IPS DF 6.9 (cell line): ENCODE measurements around the gene GNAQ.

Experiments used
- DNase-seq: peaks from one replicate; pipeline ENCODE4 v3.0.0-alpha.2; 2013; ENCODE audit warnings: low read depth, low spot score
- H3K27ac ChIP-seq: one replicate; pipeline ENCODE4 v1.5.1; 2013; ENCODE audit warnings: low read length, control low read depth
- H3K27me3 ChIP-seq: 2 replicates; pipeline ENCODE4 v1.6.1; 2013; ENCODE audit warnings: mild to moderate bottlenecking, low read length; ENCODE audit not compliant: control insufficient read depth, insufficient read depth
- H3K36me3 ChIP-seq: 2 replicates; pipeline ENCODE4 v1.6.1; 2013; ENCODE audit warnings: low read length; ENCODE audit not compliant: control insufficient read depth, insufficient read depth
- H3K4me1 ChIP-seq: 2 replicates; pipeline ENCODE4 v1.6.1; 2013; ENCODE audit warnings: low read length; ENCODE audit not compliant: control insufficient read depth, insufficient read depth
- H3K4me3 ChIP-seq: 2 replicates; pipeline ENCODE4 v1.5.1; 2013; ENCODE audit warnings: mild to moderate bottlenecking, low read length
- H3K9me3 ChIP-seq: 2 replicates; pipeline ENCODE4 v1.6.1; 2013; ENCODE audit warnings: low read length, inconsistent platforms; ENCODE audit not compliant: control insufficient read depth, insufficient read depth
- WGBS: extraction: QIAGEN DNeasy Blood & Tissue Kit; methylation state at CpG from one replicate; pipeline ENCODE4 v1.1.7; 2013; ENCODE audit warnings: mixed read lengths, missing lambda C conversion rate; ENCODE audit not compliant: insufficient read length, insufficient coverage; 5-methylcytosine and 5-hydroxymethylcytosine counted together

GNAQ gene

DNA sequence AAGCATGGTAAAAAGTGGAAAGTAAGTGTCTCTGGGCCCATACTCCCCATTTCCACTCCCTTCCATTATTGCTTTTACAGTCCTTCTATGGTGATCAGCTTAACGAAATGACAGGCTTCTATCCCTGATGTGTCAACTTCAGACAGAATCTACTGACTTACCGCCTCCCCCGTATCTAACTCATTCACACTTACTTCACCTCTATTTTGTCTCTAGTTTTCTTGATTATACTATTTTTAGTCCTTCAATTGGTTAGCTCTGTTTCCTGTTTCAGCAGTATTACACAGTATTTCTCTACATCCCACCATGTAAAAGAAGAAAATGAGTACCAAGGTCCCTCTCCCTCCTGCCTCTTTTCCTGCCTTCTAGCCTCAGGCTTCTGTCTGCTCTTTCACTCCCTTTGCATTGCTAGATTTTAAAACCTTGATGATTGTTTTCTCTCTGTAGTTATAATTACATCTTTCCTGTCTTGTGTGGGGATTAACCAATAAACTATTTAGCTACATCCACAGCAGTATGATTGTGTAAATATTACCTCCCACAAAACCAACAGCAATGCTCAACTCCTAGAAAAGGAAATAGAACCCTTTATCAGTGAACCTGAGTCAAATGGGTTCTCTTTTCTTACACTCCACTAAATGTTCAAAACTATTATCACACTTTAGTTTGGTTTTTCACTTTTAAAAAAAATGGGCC lies 53.4 kb downstream of the GNAQ start:
- Histone ChIP-seq H3K27me3 (no peaks in the 10 kb centered on the region), H3K36me3 (no peaks in the 10 kb centered on the region), H3K27ac (no peak overlapping the region), H3K4me1 (no peaks in the 10 kb centered on the region), H3K4me3 (no peak overlapping the region), H3K9me3 (no peaks in the 10 kb centered on the region)
- 100% methylated on average over 2 of the region's 3 CpGs for WGBS
- DNase-seq: no peak

DNA sequence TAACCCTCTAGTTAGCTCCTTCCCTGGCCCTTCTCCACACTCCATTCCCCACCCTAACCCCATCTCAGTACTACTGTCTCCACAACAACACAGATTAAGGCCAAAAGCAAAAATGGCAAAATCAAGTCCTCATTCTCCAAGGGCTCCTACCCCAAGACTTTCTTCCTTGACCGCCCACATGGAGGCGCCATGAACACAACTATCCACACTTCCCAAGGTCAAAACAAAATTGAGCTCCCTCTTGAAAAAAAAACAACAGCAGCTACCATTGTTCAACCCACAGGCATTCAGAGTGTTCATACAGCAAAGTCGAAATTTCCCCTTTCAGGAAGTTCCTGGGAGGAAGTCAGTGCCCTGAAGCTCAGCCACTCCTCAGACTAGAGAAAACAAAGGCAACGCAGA lies 54.4 kb downstream of the GNAQ start:
- peak; percentile 41 for DNase-seq
- WGBS: no CpG with 5 or more reads among the region's 4 CpGs

DNA sequence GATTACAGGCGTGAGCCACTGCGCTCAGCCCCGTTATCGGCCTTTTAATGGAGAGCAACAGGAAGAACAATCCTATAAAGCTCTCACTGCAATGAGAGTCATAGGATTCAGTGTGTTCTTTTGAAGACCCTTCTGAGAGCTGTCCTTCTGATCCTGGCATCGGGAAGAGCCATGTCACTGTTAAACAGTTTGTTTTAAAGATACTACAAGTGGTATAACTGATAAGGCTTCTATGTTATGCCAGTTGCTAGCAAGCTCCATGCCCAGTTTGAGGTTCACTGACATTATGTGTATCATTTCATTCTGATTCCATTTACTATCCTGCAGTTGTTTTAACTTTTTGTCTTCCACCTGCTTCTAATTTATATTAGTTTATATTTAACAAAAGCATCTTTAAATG lies 55.8 kb downstream of the GNAQ start:
- Histone ChIP-seq H3K27me3 (no peaks in the 10 kb centered on the region), H3K4me3 (no peak overlapping the region), H3K36me3 (no peaks in the 10 kb centered on the region), H3K4me1 (no peaks in the 10 kb centered on the region), H3K9me3 (no peaks in the 10 kb centered on the region), H3K27ac (no peak overlapping the region)
- whole genome bisulfite sequencing: no CpG with 5 or more reads among the region's 5 CpGs
- DNase-seq: no peak

More for the DNA sequence above, 54.4 kb downstream of the GNAQ start:
- Histone ChIP-seq H3K4me3 (no peak overlapping the region), H3K27ac (no peak overlapping the region), H3K9me3 (no peaks in the 10 kb centered on the region), H3K36me3 (no peaks in the 10 kb centered on the region), H3K4me1 (no peaks in the 10 kb centered on the region), H3K27me3 (no peaks in the 10 kb centered on the region)

DNA sequence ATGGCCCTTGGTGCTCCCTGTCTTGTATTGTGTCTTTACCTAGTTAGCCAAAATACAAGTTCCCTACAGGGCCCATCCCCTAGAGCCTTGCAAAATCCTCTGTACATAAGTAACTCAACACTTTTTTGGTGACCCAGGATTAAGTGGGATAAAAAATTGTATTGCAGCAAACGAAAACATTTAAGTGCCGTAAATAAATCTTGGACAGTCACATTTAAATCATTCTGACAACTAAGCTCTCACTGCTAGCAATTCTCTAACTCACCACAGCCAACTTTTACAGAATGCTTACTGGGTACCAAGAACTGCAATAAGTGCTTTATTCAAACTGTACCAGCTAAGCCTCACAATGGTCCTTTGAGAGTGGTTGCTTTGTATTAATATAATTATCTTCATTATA lies 56.6 kb downstream of the GNAQ start:
- Histone ChIP-seq H3K4me3 (no peak overlapping the region), H3K27me3 (no peaks in the 10 kb centered on the region), H3K9me3 (no peaks in the 10 kb centered on the region), H3K36me3 (no peaks in the 10 kb centered on the region), H3K4me1 (no peaks in the 10 kb centered on the region), H3K27ac (no peak overlapping the region)
- no peak for DNase-seq
- no CpG with 5 or more reads among the region's 2 CpGs for WGBS

DNA sequence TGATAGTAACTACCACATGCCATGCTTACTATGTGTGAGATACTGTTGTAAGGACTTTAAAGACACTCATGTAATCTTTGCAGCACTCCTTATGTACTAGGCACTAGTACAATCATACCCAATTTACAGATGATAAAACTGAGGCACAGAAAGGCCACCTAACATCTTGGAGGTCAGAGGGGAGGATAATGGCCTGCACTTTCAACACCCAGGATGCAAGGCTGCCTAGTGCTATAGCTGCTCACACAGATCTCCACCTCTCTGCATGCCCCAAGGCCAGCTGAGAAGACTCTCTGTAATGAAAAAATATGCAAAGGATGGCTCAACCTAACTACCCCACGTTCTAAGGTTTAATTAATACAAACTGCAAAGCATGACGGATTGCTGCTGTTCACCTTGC lies 57.2 kb downstream of the GNAQ start:
- Histone ChIP-seq H3K27ac (no peak overlapping the region), H3K27me3 (no peaks in the 10 kb centered on the region), H3K36me3 (no peaks in the 10 kb centered on the region), H3K4me3 (no peak overlapping the region), H3K9me3 (no peaks in the 10 kb centered on the region), H3K4me1 (no peaks in the 10 kb centered on the region)
- no CpG with 5 or more reads among the region's 2 CpGs for WGBS
- DNase-seq: no peak

DNA sequence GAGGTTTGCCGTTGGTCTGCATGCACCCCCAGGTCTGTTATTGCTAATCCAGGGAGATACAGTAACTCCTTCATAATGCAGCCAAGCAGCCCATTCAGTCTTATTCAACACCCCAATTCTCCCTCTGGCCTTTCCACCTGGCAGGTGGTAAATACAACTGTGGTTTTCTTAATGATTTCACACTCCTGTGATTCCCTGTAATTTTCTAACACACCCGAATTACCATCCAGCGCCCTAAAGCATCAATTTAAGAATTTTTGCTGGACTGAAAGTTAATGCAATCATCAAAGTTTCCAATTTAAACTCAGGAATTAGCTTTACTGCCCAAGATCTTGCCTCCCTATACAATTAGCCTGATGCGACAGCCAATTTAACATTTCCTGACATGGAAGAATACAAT lies 62.5 kb downstream of the GNAQ start:
- no peak for DNase-seq
- Histone ChIP-seq H3K9me3 (no peaks in the 10 kb centered on the region), H3K4me3 (no peak overlapping the region), H3K36me3 (no peaks in the 10 kb centered on the region), H3K27me3 (no peaks in the 10 kb centered on the region), H3K4me1 (0 out of 2 replicates have a peak, but pooled peaks cover 2% of the 10 kb centered on the region), H3K27ac (no peak overlapping the region)
- WGBS: no CpG with 5 or more reads among the region's 4 CpGs

DNA sequence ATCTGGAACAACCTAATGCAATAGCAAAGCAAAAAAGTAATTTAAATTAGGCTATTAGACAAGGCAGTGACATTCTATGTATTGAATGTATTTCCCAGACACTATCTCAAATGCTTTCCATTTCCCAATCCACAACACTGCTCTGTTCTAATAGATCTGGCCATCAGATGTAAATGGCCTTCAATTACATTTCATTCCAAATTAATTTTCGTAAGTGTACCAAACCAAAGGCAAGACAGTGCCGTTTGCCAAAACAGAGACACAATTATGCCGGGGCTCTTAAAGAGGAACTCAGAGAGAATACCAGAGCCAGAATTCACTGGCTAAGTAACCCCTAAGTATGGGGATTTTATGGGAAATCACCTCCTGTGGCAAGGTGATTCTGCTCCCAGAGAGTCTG lies 63.1 kb downstream of the GNAQ start:
- Histone ChIP-seq H3K36me3 (no peaks in the 10 kb centered on the region), H3K27me3 (no peaks in the 10 kb centered on the region), H3K4me3 (no peak overlapping the region), H3K4me1 (0 out of 2 replicates have a peak, but pooled peaks cover 2% of the 10 kb centered on the region), H3K9me3 (no peaks in the 10 kb centered on the region), H3K27ac (no peak overlapping the region)
- DNase-seq: no peak
- no CpG with 5 or more reads among the region's 3 CpGs for WGBS

DNA sequence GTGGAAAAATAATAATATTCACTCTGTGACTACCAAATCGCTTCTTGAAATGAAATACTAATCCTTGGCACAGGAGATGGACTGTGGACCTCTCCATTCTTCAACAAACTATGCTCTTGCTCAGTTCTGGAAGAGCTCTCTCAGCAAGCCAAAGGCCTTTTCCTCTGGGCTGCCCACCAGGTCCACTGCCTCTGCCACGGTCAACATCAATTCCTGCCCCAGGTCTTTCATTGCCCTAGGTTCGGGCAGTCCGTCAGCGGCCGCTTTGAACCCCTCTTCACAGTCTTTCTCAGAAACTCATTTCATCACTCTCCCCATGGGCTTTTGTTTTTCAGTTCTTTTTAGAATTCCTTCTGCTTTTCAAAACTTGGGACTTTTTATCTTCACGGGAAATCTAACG lies 64.9 kb downstream of the GNAQ start:
- no peaks in the 10 kb centered on the region for H3K9me3 ChIP-seq
- DNase-seq: no peak
- no peaks in the 10 kb centered on the region for H3K27me3 ChIP-seq
- H3K27ac ChIP-seq: no peak overlapping the region
- 0 out of 2 replicates have a peak, but pooled peaks cover 2% of the 10 kb centered on the region for H3K4me1 ChIP-seq
- no CpG with 5 or more reads among the region's 8 CpGs for WGBS
- no peak overlapping the region for H3K4me3 ChIP-seq
- no peaks in the 10 kb centered on the region for H3K36me3 ChIP-seq

DNA sequence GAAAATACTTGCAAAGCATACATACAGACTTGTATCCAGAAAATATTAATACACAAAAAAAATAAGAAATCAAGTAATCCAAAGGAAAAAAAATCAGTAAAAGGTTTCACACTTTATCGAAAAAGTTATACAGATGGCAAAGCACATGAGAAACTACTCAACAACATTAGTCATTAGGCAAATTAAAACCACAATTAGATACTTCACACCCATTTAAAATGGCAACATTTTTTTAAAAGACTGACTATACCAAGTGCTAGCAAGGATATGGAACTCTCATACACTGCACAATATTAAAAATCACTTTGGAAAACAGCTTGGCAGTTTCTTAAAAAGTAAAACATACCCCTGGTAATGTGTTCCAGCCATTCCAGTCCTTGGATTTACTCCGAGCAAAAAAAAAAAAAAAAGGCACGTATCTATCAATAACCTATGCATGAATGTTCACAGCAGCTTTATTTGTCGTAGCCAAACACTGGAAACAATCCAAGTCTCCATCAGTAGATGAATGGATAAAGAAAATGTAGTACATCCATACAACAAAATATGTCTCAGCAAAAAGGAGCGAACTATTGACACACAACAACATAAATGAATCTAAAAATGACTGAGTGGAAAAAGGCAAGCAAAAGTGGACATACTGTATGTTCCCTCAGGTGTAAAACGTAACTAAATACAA lies 66.0 kb downstream of the GNAQ start:
- H3K36me3 ChIP-seq: no peaks in the 10 kb centered on the region
- H3K9me3 ChIP-seq: no peaks in the 10 kb centered on the region
- H3K27ac ChIP-seq: no peak overlapping the region
- DNase-seq: no peak
- H3K4me1 ChIP-seq: peaks cover 6% of the 10 kb centered on the region; the same call in 1 of the 2 replicates
- no peak overlapping the region for H3K4me3 ChIP-seq
- no peaks in the 10 kb centered on the region for H3K27me3 ChIP-seq
- WGBS: no CpG with 5 or more reads among the region's 6 CpGs

DNA sequence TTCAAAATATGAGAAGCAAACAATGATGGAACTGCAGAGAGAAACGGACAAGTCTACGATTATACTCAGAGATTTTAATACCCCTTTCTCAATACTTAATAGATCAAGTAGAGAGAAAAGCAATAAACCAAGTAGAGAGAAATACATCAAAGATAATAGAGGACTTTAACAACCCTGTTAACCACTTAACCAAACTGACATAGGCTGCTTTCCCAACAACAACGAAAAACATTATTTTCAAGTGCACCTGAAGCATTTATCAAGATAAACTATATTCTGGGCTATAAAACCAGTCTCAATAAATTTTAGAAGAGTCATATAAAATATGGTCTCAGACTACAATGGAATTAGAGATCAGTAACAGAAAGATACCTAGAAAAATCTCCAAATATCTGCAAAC lies 67.4 kb downstream of the GNAQ start:
- Histone ChIP-seq H3K4me3 (no peak overlapping the region), H3K4me1 (peaks cover 6% of the 10 kb centered on the region; the same call in 1 of the 2 replicates), H3K9me3 (no peaks in the 10 kb centered on the region), H3K36me3 (no peaks in the 10 kb centered on the region), H3K27ac (no peak overlapping the region), H3K27me3 (no peaks in the 10 kb centered on the region)
- no CpG with 5 or more reads among the region's 3 CpGs for WGBS
- DNase-seq: no peak

DNA sequence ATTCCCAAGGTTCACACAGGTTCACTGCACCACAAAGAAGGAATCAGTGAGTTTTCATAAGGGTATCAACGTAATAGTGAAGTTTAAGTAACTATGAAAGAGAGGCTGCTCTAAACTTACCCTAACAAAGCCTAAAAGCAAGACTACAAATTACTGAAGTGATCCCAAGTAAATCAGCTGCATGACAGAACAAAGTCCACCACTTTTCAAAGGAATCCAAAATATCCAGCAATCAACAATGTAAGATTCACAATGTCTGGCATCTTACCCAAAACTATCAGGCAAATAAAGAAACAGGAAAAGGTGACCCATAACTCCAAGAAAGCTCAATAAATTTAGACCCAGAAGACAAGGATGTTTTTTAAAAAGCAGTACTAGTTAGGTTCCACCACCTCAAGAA lies 70.1 kb downstream of the GNAQ start:
- H3K9me3 ChIP-seq: no peaks in the 10 kb centered on the region
- peaks cover 7% of the 10 kb centered on the region for H3K4me1 ChIP-seq
- no peak overlapping the region for H3K4me3 ChIP-seq
- no peaks in the 10 kb centered on the region for H3K27me3 ChIP-seq
- no CpG with 5 or more reads among the region's 1 CpG for whole genome bisulfite sequencing
- H3K36me3 ChIP-seq: no peaks in the 10 kb centered on the region
- no peak overlapping the region for H3K27ac ChIP-seq
- DNase-seq: no peak
